NB4 (cell line): ENCODE data around the gene EIF3I.
"Not testable (repeated sequence)": the region's sequence is repeated elsewhere in the genome, so short reads cannot be mapped to it uniquely, and the experiment has no call there.

Experiments used
- DNase-seq: peaks from one replicate; pipeline ENCODE4 v3.0.0; 2010; ENCODE audit warnings: low read depth
- H3K4me3 ChIP-seq: one replicate; pipeline ENCODE4 v1.5.1; 2011; ENCODE audit warnings: mild to moderate bottlenecking, low read depth, low read length, moderate library complexity
- CTCF ChIP-seq: IDR thresholded peaks from one replicate; pipeline ENCODE4 v1.5.1; 2012; ENCODE audit warnings: low read depth, low read length
- MYC ChIP-seq: IDR thresholded peaks from 2 replicates; pipeline ENCODE4 v1.6.1; 2011; ENCODE audit warnings: low read depth, low read length
- POLR2A ChIP-seq: IDR thresholded peaks from 2 replicates; pipeline ENCODE4 v1.6.1; 2011; ENCODE audit warnings: mild to moderate bottlenecking; ENCODE audit not compliant: insufficient read length; ENCODE audit errors: extremely low read depth
- TF ChIP-seq, protein P1 (sequence below): IDR thresholded peaks from 2 replicates; pipeline ENCODE4 v1.6.1; 2011; ENCODE audit warnings: low read depth, low read length

The EIF3I gene

GRCh38 chr1:32250893-32251716 lies 28.9 kb downstream of the EIF3I start, which contains the start of gene LCK:
Gene LCK (plus strand): TSS chr1:32251265. CDS start chr1:32274330, 23,065 bp downstream.
- no peak for DNase-seq
- TF ChIP-seq, protein P1, sequence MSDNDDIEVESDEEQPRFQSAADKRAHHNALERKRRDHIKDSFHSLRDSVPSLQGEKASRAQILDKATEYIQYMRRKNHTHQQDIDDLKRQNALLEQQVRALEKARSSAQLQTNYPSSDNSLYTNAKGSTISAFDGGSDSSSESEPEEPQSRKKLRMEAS: no peak
- no peak for TF ChIP-seq MYC
- no peak for TF ChIP-seq POLR2A
- TF ChIP-seq CTCF: no peak

DNA sequence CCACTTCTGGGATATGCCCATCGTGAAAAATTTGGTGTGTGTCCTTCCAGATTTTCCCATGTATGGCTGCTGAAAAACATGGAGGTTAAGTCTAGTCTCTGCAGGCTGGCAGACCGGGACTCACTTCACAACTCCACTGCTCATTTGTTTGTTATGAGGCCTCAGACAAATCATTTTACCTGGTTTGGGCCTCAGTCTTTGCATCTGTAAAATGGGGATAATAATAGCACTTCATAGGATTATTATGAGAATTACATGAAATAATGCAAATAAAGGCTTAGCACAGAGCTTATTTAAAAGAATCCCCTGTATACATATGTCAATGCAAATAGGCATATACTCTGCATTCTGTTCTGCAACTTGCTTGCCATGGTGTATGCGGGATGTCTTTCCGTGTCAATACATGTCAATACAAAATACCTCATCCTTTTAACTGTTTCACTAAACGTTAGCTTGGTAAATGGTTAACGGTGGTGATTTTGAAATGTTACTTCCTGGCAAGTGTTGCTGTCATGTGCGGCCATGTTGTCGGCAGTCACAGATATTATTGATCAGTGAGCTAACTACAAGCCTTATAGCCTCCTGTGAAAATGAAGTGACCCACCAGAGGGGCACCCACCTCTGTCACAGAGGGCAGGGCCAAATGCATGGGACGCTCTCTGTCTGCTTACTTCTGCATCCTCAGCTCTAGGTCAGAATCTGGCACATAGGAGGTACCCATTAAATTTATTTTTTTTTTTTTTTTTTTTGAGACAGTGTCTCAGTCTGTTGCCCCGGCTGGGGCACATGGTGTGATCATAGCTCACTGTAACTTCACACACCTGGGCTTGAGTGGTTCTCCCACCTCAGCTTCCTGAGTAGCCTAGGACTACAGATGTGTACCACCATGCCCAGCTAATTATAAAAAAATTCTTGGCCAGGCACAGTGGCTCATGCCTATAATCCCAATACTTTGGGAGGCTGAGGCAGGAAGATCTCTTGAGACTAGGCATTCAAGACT lies 33.2 kb downstream of the EIF3I start:
- no peak overlapping the region for H3K4me3 ChIP-seq
- TF ChIP-seq, protein P1: no peak
- TF ChIP-seq POLR2A (no peak), CTCF (no peak), MYC (no peak)
- no peak for DNase-seq

More at GRCh38 chr1:32250893-32251716, 28.9 kb downstream of the EIF3I start, which contains the start of gene LCK:
- no peak within 1 kb of the TSS for H3K4me3 ChIP-seq

DNA sequence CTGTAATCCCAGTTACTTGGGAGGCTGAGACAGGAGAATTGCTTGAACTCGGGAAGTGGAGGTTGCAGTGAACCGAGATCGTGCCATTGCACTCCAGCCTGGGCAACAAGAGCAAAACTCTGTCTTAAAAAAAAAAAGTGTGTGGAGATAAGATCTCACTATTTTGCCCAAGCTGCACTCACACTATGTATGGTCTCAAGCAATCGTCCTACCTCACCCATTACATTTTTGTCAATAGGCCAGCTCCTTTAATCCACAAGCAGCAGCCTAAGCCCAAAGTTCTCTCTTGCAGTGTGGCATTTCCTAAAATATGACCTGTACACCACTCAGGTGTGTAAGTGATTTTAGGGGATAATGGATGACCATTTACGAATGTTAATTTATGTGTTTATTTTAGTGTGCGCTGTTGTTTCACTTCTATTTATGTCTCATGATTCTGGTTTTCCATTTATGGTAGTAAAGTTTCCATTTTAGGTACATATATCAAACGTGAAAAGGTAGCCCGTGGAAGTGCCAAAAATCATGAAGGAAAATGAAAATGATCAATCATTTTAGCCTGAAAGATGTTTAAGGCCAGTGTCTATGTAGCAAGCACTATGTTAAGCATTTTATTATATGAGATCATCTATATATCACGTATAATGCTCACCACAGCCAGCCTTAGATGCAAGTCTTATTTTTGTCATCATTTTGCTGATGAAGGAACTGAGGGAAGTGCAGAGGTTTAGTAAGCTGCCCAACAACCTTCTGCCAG lies 34.4 kb downstream of the EIF3I start:
- TF ChIP-seq, protein P1: no peak
- TF ChIP-seq CTCF (no peak), MYC (no peak), POLR2A (no peak)
- DNase-seq: no peak
- no peak overlapping the region for H3K4me3 ChIP-seq

DNA sequence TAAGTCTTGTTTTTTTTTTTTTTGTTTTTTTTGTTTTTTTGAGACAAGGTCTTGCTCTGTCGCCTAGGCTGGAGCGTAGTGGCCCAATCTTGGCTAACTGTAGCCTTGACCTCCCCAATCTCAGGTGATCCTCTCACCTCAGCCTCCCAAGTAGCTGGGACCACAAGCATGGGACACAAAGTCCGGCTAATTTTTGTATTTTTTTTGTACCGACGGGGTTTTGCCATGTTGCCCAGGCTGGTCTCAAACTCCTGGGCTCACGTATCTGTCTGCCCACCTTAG lies 35.0 kb downstream of the EIF3I start:
- TF ChIP-seq MYC (no peak), POLR2A (no peak), CTCF (no peak)
- TF ChIP-seq, protein P1: no peak
- H3K4me3 ChIP-seq: no peak overlapping the region
- no peak for DNase-seq

GRCh38 chr1:32263236-32263593 lies 41.0 kb downstream of the EIF3I start:
- not testable (repeated sequence) for DNase-seq, H3K4me3 ChIP-seq

DNA sequence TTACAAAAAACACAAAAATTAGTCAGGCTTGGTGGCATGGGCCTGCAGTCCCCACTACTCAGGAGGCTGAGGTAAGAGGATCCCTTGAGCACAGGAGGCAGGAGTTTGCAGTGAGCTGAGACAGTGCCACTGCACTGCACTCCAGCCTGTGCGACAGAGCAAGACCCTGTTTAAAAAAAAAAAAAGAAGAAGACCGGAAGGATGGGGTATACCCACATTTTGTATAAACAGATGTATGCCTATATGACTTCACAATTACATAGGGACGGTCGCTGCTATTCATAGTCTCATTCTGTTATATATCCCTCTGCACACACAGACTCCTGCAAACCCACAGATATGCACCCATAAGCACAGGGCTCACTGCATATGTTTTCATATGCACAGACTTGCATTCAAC lies 41.5 kb downstream of the EIF3I start:
- DNase-seq: no peak
- TF ChIP-seq, protein P1: no peak
- no peak for TF ChIP-seq CTCF
- no peak for TF ChIP-seq POLR2A
- no peak for TF ChIP-seq MYC
- no peak overlapping the region for H3K4me3 ChIP-seq
